Parathyroid adenoma (tissue), 2 donors: ENCODE data around the gene SYCP1.

Experiments
- H2AFZ ChIP-seq: fragments of 300-600 bp; sonication (generic); one replicate; pipeline ENCODE4 v1.7.0; 2017; ENCODE audit warnings: antibody characterized with exemption, mild to moderate bottlenecking
- H3K27ac ChIP-seq: fragments of 300-600 bp; sonication (generic); one replicate; pipeline ENCODE4 v1.7.0; 2017
- H3K27me3 ChIP-seq: fragments of 300-600 bp; sonication (generic); one replicate; pipeline ENCODE4 v1.7.0; 2017; ENCODE audit warnings: low read length; ENCODE audit not compliant: control insufficient read depth, insufficient read depth
- H3K36me3 ChIP-seq: fragments of 300-600 bp; sonication (generic); one replicate; pipeline ENCODE4 v1.7.0; 2017; ENCODE audit warnings: low read length; ENCODE audit not compliant: control insufficient read depth, insufficient read depth
- H3K4me1 ChIP-seq: fragments of 300-600 bp; sonication (generic); one replicate; pipeline ENCODE4 v1.7.0; 2017; ENCODE audit warnings: control low read depth
- H3K4me2 ChIP-seq: fragments of 300-600 bp; sonication (generic); one replicate; pipeline ENCODE4 v1.7.0; 2017; ENCODE audit warnings: low read length
- H3K4me3 ChIP-seq: fragments of 300-600 bp; sonication (generic); one replicate; pipeline ENCODE4 v1.7.0; 2017; ENCODE audit warnings: low read depth, low read length
- H3K79me2 ChIP-seq: fragments of 300-600 bp; sonication (generic); one replicate; pipeline ENCODE4 v1.7.0; 2017; ENCODE audit warnings: control low read depth
- H3K9ac ChIP-seq: fragments of 300-600 bp; sonication (generic); one replicate; pipeline ENCODE4 v1.7.0; 2017; ENCODE audit warnings: mild to moderate bottlenecking
- H3K9me3 ChIP-seq: fragments of 300-600 bp; sonication (generic); one replicate; pipeline ENCODE4 v1.7.0; 2017; ENCODE audit warnings: low read length; ENCODE audit not compliant: control insufficient read depth
- TF ChIP-seq, protein P1 (sequence below): fragments of 300-600 bp; sonication (generic); IDR thresholded peaks from one replicate; pipeline ENCODE4 v1.7.0; 2017; ENCODE audit warnings: antibody characterized with exemption, mild to moderate bottlenecking
- donor health status: primary hyperparathyroidism.

SYCP1 gene

DNA sequence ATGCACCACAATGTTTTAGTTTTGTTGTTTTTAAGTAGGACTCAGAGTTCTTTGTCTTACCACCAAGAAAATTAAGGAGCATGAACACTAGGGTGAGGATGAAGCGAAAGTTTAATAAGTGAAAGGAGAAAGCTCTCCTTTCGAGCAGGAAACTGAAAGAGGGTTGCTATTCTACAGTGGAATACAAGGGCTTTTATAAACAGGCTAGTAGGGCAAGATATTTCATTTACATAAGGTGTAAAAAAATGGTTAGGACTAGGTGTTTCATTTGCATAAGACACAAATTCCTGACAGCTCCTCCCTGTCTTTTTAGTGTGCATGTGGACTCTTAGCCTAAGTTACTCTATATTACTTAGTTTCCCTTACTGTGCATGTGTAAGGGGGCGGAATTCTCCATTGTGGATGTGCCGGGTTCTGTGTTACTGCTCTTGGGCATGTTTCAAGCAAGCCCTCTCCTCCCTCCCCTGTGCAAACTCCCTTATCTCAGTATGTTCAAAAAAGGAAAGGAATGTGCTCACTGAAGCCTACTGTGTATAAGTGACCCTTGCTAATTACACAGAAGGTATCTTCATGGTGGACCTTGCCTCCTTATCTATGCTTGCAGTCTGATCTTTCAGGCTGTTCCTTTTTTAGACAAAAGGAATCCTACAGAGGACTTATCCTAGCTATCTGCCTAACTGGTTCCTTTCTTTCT, 182.3 kb downstream of the SYCP1 start:
- Histone ChIP-seq H3K4me3 (no peak overlapping the region), H3K36me3 (no peaks in the 10 kb centered on the region), H3K4me2 (peak overlapping the region; percentile 16), H3K27me3 (no peaks in the 10 kb centered on the region), H2AFZ (no peak overlapping the region), H3K9me3 (no peaks in the 10 kb centered on the region), H3K27ac (no peak overlapping the region), H3K79me2 (no peaks in the 10 kb centered on the region), H3K9ac (no peak overlapping the region), H3K4me1 (no peaks in the 10 kb centered on the region)
- TF ChIP-seq, protein P1, sequence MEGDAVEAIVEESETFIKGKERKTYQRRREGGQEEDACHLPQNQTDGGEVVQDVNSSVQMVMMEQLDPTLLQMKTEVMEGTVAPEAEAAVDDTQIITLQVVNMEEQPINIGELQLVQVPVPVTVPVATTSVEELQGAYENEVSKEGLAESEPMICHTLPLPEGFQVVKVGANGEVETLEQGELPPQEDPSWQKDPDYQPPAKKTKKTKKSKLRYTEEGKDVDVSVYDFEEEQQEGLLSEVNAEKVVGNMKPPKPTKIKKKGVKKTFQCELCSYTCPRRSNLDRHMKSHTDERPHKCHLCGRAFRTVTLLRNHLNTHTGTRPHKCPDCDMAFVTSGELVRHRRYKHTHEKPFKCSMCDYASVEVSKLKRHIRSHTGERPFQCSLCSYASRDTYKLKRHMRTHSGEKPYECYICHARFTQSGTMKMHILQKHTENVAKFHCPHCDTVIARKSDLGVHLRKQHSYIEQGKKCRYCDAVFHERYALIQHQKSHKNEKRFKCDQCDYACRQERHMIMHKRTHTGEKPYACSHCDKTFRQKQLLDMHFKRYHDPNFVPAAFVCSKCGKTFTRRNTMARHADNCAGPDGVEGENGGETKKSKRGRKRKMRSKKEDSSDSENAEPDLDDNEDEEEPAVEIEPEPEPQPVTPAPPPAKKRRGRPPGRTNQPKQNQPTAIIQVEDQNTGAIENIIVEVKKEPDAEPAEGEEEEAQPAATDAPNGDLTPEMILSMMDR: no peak

DNA sequence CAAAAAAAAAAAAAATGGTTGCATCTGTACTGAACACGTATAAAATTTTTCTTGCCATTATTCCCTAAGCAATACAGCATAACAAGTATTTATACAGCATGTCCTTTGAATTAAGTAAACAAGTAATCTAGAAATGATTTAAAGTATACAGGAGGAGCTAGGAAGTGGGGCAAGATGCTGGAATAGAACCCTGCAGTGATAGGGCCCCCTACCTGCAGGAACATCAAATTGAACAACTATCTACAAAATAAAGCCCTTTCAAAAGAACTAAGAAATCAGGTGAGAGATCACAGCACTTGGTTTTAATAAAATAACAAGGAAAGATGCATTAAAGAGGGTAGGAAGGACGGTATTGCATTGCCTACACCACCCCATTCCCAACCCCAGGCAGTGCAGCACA, 185.8 kb downstream of the SYCP1 start:
- no peak overlapping the region for H3K4me3 ChIP-seq
- TF ChIP-seq, protein P1: no peak
- no peak overlapping the region for H3K4me2 ChIP-seq
- no peaks in the 10 kb centered on the region for H3K9me3 ChIP-seq
- H3K79me2 ChIP-seq: no peaks in the 10 kb centered on the region
- no peaks in the 10 kb centered on the region for H3K27me3 ChIP-seq
- no peaks in the 10 kb centered on the region for H3K36me3 ChIP-seq
- no peak overlapping the region for H2AFZ ChIP-seq
- no peak overlapping the region for H3K27ac ChIP-seq
- H3K4me1 ChIP-seq: no peaks in the 10 kb centered on the region
- no peak overlapping the region for H3K9ac ChIP-seq

DNA sequence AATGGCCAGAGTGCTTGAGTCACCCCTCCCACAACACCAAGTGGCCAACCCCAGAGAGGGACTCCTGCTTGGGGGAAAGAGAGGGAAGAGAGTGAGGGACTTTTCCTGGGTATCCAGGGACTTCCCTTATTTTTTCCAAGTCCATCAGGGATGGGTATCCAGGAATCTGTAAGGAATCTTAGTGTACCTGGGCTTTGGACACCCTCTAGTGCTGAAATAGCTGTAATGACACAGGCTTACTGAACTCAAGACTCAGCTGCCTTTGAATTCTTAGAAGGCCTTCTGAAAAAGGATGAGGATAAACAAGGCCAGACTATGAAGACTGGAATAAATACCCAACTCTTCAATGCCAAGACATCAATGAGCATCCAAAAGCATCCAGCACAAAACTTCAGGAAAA, 187.0 kb downstream of the SYCP1 start:
- Histone ChIP-seq H3K9me3 (no peaks in the 10 kb centered on the region), H3K9ac (no peak overlapping the region), H2AFZ (no peak overlapping the region), H3K27me3 (no peaks in the 10 kb centered on the region), H3K4me2 (no peak overlapping the region), H3K4me1 (no peaks in the 10 kb centered on the region), H3K79me2 (no peaks in the 10 kb centered on the region), H3K27ac (no peak overlapping the region), H3K4me3 (no peak overlapping the region), H3K36me3 (no peaks in the 10 kb centered on the region)
- TF ChIP-seq, protein P1: no peak
